SKM-1 (cell line): ENCODE measurements around the gene BZW2.
"Not testable (repeated sequence)": the region's sequence is repeated elsewhere in the genome, so short reads cannot be mapped to it uniquely, and the experiment has no call there.

Experiments used
- DNase-seq: peaks from one replicate; lab custom pipeline; 2025; ENCODE audit not compliant: unreplicated experiment; lab: John Stamatoyannopoulos, UW

Gene BZW2

DNA sequence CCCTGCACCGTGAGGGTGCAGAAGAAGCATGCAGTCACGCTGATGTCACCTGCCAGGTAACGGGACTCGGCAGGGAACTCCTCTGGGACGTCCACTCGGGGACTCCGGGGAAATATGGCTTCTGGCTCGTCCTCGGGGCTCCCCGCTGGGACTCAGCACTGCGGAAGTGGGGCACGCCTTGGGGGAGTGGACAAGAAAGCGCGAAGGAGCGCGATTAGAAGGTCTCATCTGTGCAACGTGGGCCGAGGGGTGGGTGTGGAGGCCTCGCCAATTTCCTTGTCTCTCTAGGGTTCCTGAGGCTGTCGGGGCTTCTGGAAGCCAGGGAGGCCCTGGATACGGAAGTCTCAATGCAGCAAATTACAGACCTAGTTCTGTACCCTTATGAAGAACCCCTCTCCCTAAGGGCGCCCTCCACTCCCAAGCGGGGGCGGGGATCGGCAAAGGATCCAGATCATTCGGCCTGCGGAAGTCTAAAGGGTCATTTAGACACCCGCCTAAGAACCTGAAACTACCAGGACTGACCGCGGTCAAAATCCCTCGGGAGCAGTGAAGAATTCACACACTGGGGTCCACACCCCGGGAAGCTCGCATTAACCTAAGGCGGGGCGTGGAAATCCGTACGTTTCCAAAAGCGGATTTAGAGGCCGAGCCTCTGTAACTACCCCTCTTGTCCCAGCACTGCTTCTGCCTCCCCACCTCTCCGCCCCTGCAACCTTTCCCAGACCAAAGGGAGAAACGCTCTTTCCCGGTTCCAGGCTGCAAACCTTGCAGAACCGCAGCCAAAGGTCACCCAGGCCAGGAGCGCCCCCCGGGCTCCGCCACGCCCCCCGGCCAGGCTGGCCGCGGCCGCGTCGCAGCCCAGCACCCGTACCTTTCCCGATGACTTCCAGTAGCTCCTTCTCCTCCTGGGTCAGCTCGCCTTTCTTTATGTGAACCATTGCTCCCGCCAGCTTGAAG, 1.1 kb upstream of the BZW2 start:
- DNase-seq = no peak

DNA sequence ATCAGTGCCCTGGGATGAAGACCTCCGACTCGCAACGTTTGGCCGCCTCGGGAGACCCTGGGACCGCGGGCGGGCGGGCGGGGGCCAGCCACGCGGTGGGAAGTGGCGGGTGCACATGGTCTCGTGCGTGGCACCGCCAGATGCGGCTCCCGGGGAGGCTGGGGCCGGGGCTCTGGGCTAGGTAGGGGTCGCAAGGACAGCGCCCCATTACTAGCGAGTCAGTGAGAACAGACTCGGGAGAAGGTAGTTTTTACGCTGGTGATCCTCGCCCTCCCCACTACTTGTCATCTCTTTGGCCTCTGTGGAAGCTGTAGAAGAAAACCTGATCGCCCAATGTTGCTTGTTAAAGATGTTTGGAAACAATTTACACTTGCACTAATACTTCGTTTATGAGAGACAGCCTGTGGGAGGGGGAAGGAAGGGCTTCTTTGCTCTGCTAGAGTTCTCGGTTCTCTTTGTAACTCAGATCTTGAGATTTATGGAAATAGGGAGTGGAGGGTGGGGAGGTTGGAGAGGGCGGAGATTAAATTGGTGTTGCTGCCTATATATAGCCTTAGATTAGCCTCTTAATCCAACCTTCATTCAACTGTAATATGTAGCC, 591 bp downstream of the BZW2 start:
- DNase-seq = no peak

DNA sequence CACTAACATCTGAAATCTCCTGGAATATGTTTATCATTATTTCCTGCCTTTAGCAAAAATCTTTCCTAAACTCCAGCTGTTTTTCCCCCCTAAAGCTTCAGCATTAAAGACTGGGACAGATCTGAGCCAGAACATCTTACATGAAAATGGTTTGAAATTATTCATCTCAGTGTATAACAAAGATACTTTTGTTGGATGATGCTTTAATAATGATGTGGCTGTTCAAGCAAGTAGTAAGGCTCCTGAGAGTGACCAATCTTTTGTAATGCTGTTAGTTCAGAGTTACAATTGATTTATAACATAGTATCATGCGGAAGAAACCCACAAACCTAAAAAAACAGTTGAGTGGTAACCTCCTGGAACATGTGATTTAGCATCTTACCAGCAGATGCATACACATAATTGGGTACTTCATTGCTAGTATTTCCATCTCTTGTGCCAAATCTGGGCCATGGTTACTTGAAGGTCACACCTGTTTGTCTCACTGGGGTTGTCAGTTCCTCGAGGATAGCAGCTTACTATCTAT, 1.5 kb downstream of the BZW2 start:
- no peak for DNase-seq

DNA sequence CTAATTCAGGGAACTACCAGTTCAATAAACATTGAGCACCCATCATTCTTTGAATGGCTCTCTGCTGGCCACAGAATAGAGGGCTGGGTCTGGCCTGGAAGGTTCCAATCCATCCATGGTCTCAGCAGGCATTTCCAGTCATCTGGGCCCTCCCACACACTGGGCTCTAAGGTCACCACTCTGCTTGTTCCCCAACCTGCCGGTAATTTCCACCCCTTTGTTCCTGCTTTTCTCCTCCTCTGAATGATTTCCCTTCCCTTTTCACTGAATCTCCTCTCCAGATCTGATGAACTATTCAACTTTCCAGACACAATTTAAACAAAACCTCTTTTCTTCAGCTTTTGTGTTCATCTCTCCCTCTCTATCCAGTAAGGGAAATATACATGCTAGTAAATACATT, 2.6 kb downstream of the BZW2 start:
- DNase-seq = no peak

DNA sequence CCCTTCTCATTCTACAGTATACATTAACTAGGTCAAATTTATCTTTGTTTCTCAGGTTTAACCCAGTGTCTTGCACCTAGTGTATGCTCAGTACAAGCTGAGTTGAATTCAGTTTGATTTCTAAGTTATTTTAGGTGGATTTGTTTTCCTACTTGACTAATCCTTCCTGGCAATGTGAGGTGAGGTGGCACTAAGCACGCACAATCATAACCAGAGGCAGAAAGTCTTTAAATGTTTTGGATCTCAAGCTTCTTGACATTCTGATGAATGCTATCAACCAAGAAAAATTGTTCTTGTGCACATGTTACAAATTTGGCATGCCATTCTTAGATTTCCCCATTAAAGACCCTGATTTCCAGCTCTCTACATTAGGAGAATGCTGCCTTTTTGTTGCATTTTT, 3.2 kb downstream of the BZW2 start:
- DNase-seq = no peak

DNA sequence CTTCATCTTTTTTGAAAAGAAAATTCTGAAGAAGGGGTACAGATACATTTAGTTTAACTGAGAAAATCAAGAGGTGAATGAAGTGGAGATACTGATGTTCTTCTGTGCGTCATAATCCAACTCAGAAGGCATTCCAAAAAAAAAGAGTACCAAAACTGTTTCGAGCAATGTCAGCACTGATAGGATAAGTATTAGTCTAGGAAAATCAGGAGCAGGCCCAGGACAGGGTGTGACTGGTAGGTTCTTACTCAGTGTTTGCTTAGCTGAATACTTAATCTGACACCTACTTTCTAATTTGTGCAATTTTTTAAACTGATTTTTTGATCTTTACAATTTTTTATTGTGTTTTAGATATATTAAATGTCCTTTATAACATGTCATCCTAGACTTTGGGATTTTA, 4.3 kb downstream of the BZW2 start:
- DNase-seq = no peak

DNA sequence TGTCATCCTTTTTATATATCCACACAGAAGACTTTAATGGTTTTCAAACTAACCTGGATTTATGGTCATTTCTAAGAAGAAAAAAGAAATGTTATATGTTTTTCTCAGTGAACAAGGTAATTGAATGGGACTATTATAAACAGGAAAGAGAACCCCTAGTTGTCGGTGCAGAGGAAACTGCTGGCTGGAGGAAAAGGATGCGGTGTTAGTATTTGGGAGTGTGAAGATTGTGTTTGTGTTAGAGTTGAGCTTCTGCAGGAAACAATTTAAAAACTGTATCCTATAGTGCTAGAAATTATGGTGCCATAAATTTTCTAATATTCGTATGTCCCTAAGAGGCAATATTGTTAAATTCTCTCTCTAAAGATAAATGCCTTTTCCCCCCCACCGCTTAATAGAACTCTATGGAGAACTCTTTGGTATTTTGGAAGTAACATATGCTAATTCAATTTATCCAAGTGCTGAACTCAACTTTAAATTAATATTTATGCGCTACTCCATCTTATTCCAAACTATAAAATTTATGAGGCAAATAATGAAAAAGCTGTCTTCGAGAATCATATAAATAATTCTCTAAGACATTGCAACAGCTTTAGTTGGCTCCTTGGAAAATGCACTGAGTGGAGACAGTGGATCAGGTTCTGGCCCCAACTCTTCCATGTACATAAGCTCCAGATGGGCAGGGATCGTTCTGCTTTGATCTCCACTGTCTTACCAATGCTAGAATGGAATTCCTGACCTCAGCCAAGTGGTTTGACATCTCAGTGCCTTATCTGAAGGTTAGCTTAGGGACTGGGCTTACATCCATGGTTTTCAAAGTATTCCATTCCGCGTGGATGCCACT, 5.6 kb downstream of the BZW2 start:
- DNase-seq = no peak

DNA sequence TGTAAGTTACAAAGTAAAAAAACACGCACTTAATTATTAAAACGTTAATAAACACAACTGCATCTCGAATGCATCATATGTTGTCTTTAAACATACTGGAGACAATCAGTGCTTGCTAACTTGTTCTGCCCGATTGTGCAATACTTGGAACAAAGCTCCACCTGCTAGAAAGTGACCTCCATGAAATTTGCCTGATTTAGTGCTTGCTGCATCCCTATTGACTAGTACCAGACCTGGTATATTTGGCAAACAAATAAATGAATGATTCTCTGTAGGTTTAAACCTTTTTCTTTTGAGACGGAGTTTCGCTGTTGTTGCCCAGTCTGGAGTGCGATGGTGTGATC, 6.2 kb downstream of the BZW2 start:
- DNase-seq = no peak

DNA sequence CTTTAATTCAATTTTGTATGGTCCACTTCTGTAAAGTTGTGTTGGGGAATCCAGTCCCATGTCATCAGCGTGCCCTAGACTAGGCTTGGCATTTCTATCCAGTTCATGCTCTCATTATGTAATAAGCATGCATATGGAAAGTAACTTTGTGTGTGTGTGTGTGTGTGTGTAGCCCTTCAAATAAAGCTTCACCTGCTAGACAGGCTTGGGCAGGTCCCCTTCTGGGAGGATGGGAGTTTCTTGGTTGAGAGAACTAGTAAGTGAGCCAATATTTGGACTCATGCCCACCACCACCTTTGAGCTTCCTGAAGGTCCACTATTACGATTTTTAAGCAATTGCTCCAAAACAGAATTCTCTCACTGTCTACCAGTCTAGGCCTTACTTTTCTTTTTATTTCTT, 6.9 kb downstream of the BZW2 start:
- DNase-seq = no peak

DNA sequence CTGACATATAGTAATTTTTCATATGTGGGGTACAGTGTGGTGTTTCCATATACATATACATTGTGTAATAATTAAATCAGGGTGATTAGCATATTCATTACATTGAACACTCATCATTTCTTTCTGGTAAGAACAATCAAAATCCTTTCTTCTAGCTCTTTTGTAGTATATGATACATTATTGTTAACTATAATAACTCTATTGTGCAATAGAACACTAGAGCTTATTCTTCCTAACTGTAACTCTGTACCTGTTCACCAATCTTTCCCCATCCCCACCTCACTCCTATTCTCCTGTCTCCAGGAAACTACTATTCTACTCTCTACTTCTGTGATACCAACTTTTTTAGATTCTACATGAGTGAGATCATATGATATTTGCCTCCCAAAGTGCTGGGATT, 9.4 kb downstream of the BZW2 start:
- DNase-seq = no peak

DNA sequence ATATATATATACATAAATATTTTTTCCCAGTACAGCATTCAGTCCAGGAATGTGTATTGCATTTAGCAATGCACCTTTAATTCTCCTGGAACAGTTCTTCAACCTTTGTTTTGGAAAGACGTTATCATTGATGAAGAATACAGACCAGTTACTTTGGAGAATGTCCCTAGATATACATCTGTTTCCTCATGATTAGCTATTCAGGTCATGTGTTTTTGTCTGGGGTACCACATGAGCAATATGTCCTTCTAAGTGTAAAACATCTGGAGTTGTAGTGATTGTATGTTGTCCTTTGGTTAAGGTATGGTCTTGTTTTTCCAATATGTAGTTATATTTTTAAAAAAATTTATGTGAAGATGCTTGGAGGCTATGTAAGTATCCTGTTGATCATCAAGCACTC, 10.2 kb downstream of the BZW2 start:
- DNase-seq = no peak

DNA sequence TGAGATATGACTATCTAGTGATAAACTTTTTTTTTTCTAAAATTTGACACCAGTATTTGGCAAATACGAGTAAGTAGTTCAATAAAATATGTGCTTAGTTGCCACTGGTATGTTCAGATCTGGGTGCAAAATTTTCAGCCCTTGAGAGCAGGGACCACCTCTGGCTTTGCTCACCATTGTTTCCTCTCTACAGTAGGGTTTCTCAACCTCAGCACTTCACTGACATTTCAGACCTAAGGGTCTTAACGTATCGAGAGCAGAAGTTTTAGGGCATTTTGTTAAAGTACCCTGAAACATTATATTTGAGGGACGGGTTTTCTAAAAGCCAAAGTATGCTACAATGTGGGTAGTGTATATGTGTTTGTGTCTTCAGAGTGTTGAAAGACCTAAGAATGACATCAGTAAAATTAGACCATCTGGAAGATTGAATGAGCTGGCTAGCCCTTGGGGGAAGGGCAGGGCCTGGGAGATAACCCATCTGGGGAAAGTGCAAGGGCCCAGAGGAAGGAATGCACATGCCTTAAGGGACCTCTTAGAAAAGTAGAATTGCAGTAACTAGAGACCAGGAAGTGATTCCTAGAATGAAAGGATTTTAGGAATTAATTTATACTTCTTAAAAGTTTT, 11.8 kb downstream of the BZW2 start:
- no peak for DNase-seq

DNA sequence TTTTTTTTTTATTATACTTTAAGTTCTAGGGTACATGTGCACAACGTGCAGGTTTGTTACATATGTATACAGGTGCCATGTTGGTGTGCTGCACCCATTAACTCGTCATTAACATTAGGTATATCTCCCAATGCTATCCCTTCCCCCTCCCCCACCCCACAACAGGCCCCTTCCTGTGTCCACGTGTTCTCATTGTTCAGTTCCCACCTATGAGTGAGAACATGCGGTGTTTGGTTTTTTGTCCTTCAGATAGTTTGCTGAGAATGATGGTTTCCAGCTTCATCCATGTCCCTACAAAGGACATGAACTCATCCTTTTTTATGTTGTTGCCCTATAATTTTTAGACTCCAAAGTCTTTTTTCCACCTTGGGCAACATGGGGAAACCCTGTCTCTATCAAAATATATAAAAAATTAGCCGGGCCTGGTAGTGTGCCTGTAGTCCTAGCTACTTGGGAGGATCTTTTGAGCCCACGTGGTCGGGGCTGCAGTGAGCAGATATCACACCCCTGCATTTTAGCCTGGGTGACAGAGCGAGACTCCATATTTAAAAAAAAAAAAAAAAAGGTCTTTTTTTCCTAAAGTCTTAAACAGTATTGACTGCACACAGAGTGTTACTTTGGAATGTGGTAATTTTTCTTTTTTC, 14.0 kb downstream of the BZW2 start:
- not testable (repeated sequence) for DNase-seq

DNA sequence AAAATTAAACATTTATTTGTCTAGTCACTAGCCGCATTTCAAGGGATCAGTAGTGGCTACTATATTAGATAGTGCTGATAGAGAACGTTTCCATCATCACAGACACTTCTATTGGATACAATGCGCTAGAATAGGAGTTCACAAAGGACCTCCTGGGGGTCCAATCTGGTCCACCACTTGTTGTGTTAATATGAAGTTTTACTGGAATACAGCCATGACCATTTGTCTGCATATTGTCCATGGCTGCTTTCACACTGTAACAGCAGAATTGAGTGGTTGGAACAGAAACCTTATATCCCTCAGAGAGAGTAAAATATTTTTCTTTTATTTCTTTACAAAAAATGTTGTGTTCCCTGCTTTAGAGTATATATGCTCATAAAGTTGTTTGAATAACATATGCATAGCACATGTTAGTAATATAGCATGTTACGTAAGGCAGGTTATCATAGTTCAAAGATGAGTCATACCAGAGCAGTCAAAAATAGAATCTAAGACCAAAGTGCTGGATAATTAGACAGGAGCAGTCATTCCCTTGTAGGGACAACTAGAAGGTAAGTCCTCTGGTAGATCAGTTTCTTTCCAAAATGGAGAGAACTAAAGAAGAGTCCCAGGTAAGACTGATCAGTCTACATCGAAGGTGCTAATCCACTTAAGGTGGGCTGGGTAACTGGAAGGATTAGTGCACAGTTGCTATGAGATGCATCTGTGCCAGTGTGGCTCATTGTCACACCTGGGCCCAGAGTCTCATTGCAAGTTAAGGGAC, 14.9 kb downstream of the BZW2 start:
- peak; percentile 12 for DNase-seq

DNA sequence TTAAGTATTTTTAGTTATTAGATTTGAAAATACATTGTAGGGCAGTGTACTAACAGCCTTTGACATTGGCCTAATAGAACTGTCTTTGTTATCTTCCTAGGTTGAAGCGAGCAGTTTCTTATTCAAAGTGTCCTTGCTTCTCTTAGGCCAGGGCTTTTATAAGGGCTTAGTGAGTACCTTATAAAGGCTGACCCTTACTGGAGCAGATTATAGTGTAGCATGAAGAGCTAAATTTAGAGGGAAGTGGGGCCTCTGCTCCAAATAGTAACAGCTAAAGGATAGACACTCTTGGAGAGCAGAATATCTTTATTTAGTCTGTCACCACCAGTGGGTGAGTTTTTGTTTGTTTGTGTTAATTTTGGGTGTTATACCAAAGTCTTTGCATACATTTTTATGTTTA, 15.9 kb downstream of the BZW2 start:
- no peak for DNase-seq

DNA sequence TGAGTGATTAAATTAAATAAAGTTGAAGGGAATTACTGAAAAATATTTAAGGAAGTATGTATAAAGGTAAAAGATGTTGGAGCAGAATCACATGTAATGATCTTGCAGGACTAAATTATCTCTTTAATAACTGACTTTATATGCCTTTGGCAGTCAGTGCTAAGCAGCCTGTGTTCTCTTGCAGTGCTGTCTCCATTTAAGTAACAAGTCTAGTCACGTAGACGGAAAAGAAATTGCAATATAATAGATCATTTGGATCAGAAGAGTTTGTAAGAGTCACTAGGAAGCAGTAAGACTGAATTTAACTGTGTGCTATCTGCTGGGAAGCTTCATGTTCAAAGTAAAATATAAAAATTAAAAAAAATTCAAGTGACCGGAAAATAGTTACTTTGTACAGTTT, 21.4 kb downstream of the BZW2 start:
- DNase-seq = no peak

DNA sequence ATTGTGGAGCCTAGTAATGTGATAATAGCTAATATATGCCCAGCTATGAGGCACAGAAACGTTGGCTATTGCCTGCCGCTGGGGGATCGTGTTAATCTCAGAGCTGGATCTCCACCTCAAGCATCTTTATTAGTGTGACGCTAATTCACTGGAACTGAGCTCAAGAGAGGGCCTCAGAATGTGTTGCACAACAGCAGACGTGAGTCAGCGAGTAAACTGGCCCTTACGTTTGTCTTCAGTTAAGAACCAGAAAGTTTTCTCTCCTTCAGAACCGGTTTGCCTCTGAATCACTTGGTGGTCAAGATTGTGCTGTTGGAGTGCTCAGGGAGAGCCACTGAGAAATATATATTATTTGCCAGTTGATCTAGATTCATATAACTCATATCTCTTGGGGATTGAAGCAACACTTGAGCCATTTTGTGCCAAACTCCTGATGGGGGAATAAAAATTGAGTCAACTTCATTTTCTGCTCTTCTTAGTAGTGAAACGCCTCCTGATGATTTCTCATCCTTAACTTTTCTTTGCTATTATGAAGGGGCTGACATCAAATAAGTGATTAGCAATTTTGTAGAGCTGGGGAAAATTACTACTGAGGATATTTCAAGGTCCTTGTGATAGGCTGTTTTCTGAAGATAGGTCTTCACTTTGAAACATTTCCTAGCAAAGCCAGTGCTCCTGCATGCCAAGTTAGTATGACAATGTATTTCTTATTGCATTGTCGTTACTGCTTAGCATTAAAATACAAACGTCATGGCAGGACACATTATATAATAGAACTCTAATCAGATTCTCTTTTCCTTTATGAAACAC, 22.3 kb downstream of the BZW2 start:
- DNase-seq = peak; percentile 54

DNA sequence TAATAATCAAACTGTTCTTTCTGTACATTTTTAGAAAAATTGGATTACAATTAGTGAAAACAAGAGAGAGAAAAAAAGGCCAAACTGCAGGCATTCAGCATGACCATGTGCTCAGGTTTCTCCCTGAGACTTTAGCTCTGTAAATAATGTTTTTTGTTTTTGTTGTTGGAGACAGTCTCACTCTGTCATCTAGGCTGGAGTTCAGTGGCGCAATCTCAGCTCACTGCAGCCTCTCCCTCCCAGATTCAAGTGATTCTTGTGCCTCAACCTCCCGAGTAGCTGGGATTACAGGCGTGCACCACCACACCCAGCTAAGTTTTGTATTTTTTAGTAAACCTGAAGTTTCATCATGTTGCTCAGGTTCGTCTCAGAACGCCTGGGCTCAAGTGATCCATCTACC, 23.0 kb downstream of the BZW2 start:
- DNase-seq = no peak

DNA sequence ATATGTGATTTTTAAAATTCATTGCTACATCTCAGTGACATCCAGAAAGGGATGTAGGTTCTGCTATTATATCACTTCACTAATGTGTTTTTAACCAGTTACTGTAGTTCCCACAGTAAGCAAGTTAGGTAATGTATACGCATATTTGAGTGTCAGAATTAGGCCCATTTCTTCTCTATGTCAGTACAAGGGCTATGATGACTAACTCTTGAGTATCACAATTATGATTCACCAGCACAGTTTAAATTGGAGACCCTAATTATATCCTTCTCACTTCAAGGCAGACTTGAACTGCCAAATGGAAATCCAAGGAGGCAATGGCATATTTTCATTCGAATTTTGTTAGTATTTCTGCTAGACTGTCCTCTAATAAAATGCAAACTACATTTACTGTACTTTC, 23.6 kb downstream of the BZW2 start:
- DNase-seq = no peak
